Fibroblast of villous mesenchyme (primary cell): ENCODE measurements around the gene DLEC1. TPM values are rescaled to one million over a fixed set of nuclear protein-coding genes. Genes with fewer than 3 reads are reported as not detected.

Experiments
- DNase-seq: peaks from one replicate; pipeline ENCODE4 v3.0.0-alpha.2; 2010; ENCODE audit warnings: low read depth
- H3K4me3 ChIP-seq: 2 replicates; pipeline ENCODE4 v1.5.1; 2011; ENCODE audit warnings: low read depth, mild to moderate bottlenecking, low read length
- CTCF ChIP-seq: IDR thresholded peaks from 2 replicates; pipeline ENCODE4 v1.5.1; 2012; ENCODE audit warnings: low read depth, mild to moderate bottlenecking, low read length; ENCODE audit not compliant: insufficient read depth
- total RNA-seq: library from RNA; depleted of rRNA; stranded (reverse); fragments of >200 nt; gene quantifications from 2 replicates; pipeline ENCODE4 v1.2.3, GENCODE V29; 2012

Gene DLEC1
- total RNA-seq, 1 donor: under 0.01 TPM

- no peak for TF ChIP-seq CTCF
- H3K4me3 ChIP-seq: no peak overlapping the region
- DNase-seq: no peak
These were observed 104.0 kb downstream of the DLEC1 start for GRCh38 chr3:38142959-38143358.

- TF ChIP-seq CTCF: no peak
- no peak overlapping the region for H3K4me3 ChIP-seq
- DNase-seq: no peak
These were observed 104.5 kb downstream of the DLEC1 start for GRCh38 chr3:38143511-38143910.

GRCh38 chr3:38146504-38146903, 107.5 kb downstream of the DLEC1 start:
- no peak for TF ChIP-seq CTCF
- DNase-seq: no peak
- H3K4me3 ChIP-seq: no peak overlapping the region

- no peak overlapping the region for H3K4me3 ChIP-seq
- no peak for TF ChIP-seq CTCF
- no peak for DNase-seq
These were observed 108.4 kb downstream of the DLEC1 start for GRCh38 chr3:38147421-38147820.

GRCh38 chr3:38148311-38148882, 109.4 kb downstream of the DLEC1 start:
- no peak overlapping the region for H3K4me3 ChIP-seq
- no peak for DNase-seq
- TF ChIP-seq CTCF: no peak

GRCh38 chr3:38149708-38150107, 110.7 kb downstream of the DLEC1 start:
- DNase-seq: no peak
- H3K4me3 ChIP-seq: no peak overlapping the region
- no peak for TF ChIP-seq CTCF
